ENCODE results near the gene LINC01488.
A peak's percentile ranks its signal among the peaks of the same experiment; 100 is the strongest.

LINC01488 gene

GRCh38 chr11:69482322-69482721 is 859 bp downstream of the LINC01488 start:
- DNase-seq = no peak

GRCh38 chr11:69483170-69483569 is 1.7 kb downstream of the LINC01488 start:
- DNase-seq = no peak

- no peak for DNase-seq
Observed at GRCh38 chr11:69483691-69484426, 2.4 kb downstream of the LINC01488 start.

GRCh38 chr11:69484427-69485259 is 3.2 kb downstream of the LINC01488 start:
- DNase-seq = no peak

GRCh38 chr11:69485337-69486041 is 4.0 kb downstream of the LINC01488 start:
- DNase-seq = no peak

- no peak for DNase-seq
Observed at GRCh38 chr11:69486056-69486772, 4.8 kb downstream of the LINC01488 start.

GRCh38 chr11:69486773-69487291 is 5.4 kb downstream of the LINC01488 start:
- DNase-seq = no peak

GRCh38 chr11:69487391-69487790 is 5.9 kb downstream of the LINC01488 start:
- DNase-seq = no peak

- no peak for DNase-seq
Observed at GRCh38 chr11:69487849-69488542, 6.5 kb downstream of the LINC01488 start.

- DNase-seq = no peak
Observed at GRCh38 chr11:69488543-69488940, 7.1 kb downstream of the LINC01488 start.

- no peak for DNase-seq
Observed at GRCh38 chr11:69489031-69489745, 7.7 kb downstream of the LINC01488 start.

GRCh38 chr11:69489746-69490365 is 8.4 kb downstream of the LINC01488 start:
- DNase-seq = no peak

GRCh38 chr11:69490516-69490915 is 9.1 kb downstream of the LINC01488 start:
- DNase-seq = no peak

- no peak for DNase-seq
Observed at GRCh38 chr11:69491071-69492031, 9.9 kb downstream of the LINC01488 start.

- no peak for DNase-seq
Observed at GRCh38 chr11:69492201-69492991, 10.9 kb downstream of the LINC01488 start.

GRCh38 chr11:69493931-69494821 is 12.7 kb downstream of the LINC01488 start:
- peak in 1 of 3 donors; percentile 11 for DNase-seq

GRCh38 chr11:69494851-69495250 is 13.4 kb downstream of the LINC01488 start:
- DNase-seq = peak in 1 of 3 donors; percentile 13

Data from suppressor macrophage treated with lipopolysaccharide for 1 hour (primary cell).